Colonic mucosa (tissue), 4 donors: ENCODE data around the gene ATP6V1G3. TPM values are rescaled to one million over a fixed set of nuclear protein-coding genes. Genes with fewer than 3 reads are reported as not detected.
"Not testable (repeated sequence)": the region's sequence is repeated elsewhere in the genome, so short reads cannot be mapped to it uniquely, and the experiment has no call there.

Source experiments
- DNase-seq: peaks from one replicate; pipeline ENCODE4 v3.0.0-alpha.2; 2020
- H3K27ac ChIP-seq: fragments of 200-600 bp; one replicate; pipeline ENCODE4 v1.8.0; 2021
- H3K27me3 ChIP-seq: fragments of 200-600 bp; one replicate; pipeline ENCODE4 v1.8.0; 2021
- H3K36me3 ChIP-seq: fragments of 200-600 bp; one replicate; pipeline ENCODE4 v1.8.0; 2021
- H3K4me1 ChIP-seq: fragments of 200-600 bp; one replicate; pipeline ENCODE4 v1.8.0; 2021; ENCODE audit warnings: mild to moderate bottlenecking
- H3K4me3 ChIP-seq: fragments of 200-600 bp; one replicate; pipeline ENCODE4 v1.8.0; 2021
- H3K9ac ChIP-seq, 2 donors: one replicate each; pipeline ENCODE4 v1.7.0; 2013; ENCODE audit warnings: control low read depth in 2 of 2, low read depth in 2 of 2, low read length in 2 of 2
- H3K9me3 ChIP-seq: fragments of 200-600 bp; one replicate; pipeline ENCODE4 v1.8.0; 2021
- intact Hi-C: fragments of 100-400 bp; cut with DNase I; formaldehyde crosslinking; loops from one replicate; pipeline ENCODE4 v1.14.1; 2022
- total RNA-seq, 2 donors: library from RNA; stranded (reverse); fragmentation: NEBNext Ultra II Directional in 1 of 2; extraction: Animal tissue kit (Norgen Biotek cat#: 25700) in 1 of 2; gene quantifications; one replicate each; pipeline ENCODE4 v1.2.1, GENCODE V29; 2021
- TF ChIP-seq, protein P1 (sequence below): fragments of 200-600 bp; IDR thresholded peaks from one replicate; pipeline ENCODE4 v1.8.0; 2022; ENCODE audit warnings: antibody characterized with exemption, mild to moderate bottlenecking
- donor health status: healthy.
- donor health status: DM: no; HTN: no; CAD: no.
- donor health status: DM: no; HTN: no; CAD: no.

Gene ATP6V1G3, protein sequence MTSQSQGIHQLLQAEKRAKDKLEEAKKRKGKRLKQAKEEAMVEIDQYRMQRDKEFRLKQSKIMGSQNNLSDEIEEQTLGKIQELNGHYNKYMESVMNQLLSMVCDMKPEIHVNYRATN
- not detected for total RNA-seq

DNA sequence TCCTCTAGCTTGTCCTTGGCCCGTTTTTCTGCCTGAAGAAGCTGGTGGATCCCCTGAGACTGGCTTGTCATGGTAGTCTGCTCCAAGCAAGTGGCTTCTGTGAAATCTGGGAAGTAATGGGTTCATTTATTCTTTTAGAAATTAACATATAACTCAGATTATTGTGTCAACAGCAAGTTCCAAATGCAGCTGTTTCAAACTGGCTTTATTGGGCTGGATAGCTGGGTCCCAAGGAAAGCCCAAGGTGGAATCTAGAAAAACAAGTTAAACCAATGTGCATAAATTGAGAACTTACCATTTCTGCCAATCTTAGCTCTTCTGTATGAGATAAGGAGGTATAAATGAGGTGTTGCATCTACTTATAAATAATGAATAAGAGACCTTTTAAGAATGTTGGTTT, at the start of gene ATP6V1G3:
ATP6V1G3 (minus strand) TSS at position 101 of the 400 bp plus-strand sequence; CDS start at position 71, 30 bp downstream.
- Histone ChIP-seq H3K27me3 (no peaks in the 10 kb centered on the region), H3K4me3 (no peak within 1 kb of the TSS), H3K27ac (no peak within 1 kb of the TSS), H3K9me3 (no peaks in the 10 kb centered on the region), H3K36me3 (no peaks in the 10 kb centered on the region), H3K9ac (no peak within 1 kb of the TSS), H3K4me1 (no peaks in the 10 kb centered on the region)
- intact Hi-C loops, result no loop called here
- no peak for DNase-seq
- TF ChIP-seq, protein P1, sequence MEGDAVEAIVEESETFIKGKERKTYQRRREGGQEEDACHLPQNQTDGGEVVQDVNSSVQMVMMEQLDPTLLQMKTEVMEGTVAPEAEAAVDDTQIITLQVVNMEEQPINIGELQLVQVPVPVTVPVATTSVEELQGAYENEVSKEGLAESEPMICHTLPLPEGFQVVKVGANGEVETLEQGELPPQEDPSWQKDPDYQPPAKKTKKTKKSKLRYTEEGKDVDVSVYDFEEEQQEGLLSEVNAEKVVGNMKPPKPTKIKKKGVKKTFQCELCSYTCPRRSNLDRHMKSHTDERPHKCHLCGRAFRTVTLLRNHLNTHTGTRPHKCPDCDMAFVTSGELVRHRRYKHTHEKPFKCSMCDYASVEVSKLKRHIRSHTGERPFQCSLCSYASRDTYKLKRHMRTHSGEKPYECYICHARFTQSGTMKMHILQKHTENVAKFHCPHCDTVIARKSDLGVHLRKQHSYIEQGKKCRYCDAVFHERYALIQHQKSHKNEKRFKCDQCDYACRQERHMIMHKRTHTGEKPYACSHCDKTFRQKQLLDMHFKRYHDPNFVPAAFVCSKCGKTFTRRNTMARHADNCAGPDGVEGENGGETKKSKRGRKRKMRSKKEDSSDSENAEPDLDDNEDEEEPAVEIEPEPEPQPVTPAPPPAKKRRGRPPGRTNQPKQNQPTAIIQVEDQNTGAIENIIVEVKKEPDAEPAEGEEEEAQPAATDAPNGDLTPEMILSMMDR, result no peak

DNA sequence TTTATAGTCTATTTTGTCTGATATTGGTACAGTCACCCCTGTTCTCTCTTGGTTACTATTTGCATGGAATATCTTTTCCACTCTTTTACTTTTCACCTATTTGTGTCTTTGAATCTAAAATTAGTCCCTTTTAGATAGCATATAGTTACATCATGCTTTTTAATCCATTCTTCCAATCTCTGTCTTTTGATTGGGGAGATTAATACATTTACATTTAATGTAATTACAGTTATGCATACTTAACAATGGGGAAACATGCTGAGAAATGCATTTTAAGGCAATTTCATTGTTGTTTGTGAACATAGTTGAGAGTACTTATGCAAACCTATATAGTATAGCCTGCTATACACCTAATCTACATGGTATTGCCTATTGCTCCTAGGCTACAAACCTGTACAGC, 48.4 kb upstream of the ATP6V1G3 start:
- Histone ChIP-seq H3K9ac (no peak overlapping the region), H3K27ac (no peak overlapping the region), H3K4me3 (no peak overlapping the region), H3K4me1 (no peaks in the 10 kb centered on the region), H3K27me3 (no peaks in the 10 kb centered on the region), H3K9me3 (no peaks in the 10 kb centered on the region), H3K36me3 (no peaks in the 10 kb centered on the region)
- TF ChIP-seq, protein P1, result no peak
- no peak for DNase-seq
- intact Hi-C loops, result no loop called here

DNA sequence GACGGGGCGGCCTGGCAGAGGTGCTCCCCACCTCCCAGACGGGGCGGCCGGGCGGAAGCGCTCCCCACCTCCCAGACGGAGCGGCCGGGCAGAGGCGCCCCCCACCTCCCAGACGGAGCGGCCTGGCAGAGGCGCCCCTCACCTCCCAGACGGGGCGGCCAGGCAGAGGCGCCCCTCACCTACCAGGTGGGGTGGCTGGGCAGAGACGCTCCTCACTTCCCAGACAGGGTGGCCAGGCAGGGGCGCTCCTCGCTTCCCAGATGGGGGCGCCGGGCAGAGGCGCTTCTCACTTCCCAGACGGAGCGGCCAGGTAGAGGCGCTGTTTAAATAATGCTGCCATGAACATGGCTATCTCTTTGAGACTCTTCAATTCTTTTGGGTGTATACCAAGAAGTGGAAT, 43.7 kb upstream of the ATP6V1G3 start:
- Histone ChIP-seq H3K36me3 (no peaks in the 10 kb centered on the region), H3K27me3 (no peaks in the 10 kb centered on the region), H3K4me1 (no peaks in the 10 kb centered on the region), H3K27ac (no peak overlapping the region), H3K9ac (no peak overlapping the region), H3K4me3 (no peak overlapping the region), H3K9me3 (no peaks in the 10 kb centered on the region)
- intact Hi-C loops, result no loop called here
- TF ChIP-seq, protein P1, result no peak
- DNase-seq, result no peak

DNA sequence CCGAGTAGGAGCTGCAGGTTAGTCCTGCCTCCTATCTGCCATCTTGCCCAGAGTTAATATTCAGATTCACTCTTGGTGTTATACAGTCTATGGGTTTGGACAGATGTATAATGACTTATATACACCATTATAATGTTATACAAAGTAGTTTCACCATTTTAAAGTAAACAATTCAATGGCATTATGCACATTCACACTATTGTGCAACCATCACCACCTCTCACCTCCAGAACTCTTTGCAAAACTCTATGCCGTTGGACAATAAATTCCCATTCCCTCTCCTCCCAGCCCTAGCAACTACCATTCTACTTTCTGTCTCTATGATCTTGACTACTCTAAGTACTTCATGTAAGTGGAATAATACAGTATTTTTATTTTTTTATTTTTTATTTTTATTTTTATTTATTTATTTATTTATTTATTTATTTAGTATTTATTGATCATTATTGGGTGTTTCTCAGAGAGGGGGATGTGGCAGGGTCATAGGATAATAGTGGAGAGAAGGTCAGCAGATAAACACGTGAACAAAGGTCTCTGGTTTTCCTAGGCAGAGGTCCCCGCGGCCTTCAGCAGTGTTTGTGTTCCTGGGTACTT, 42.8 kb upstream of the ATP6V1G3 start:
- H3K27me3 ChIP-seq, intact Hi-C loops, H3K4me1 ChIP-seq: not testable (repeated sequence)

DNA sequence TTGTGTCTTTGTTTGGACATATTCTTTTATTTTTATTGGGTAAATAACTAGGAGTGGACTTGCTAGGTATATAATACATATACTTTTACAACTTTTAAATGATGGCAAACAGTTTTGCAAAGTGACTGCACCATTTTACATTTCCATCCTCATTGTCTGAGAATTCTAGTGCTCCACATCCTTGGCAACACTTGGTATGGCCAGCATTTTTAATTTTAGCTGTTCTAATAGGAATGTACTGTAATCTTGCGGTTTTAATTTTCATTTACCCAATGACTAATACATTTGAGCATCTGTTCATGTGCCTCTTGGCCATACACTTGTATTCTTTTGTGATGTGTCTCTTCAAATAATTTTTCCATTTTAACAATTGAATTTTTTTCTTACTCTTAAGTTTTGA, 37.0 kb upstream of the ATP6V1G3 start:
- intact Hi-C loops, result no loop called here
- TF ChIP-seq, protein P1, result no peak
- H3K9ac ChIP-seq, result no peak overlapping the region
- no peak overlapping the region for H3K27ac ChIP-seq
- H3K4me3 ChIP-seq, result no peak overlapping the region
- no peaks in the 10 kb centered on the region for H3K9me3 ChIP-seq
- H3K4me1 ChIP-seq, result no peaks in the 10 kb centered on the region
- H3K36me3 ChIP-seq, result no peaks in the 10 kb centered on the region
- no peak for DNase-seq
- no peaks in the 10 kb centered on the region for H3K27me3 ChIP-seq

More for the DNA sequence above, 42.8 kb upstream of the ATP6V1G3 start:
- not testable (repeated sequence) for H3K27ac ChIP-seq, H3K9ac ChIP-seq, H3K9me3 ChIP-seq, H3K4me3 ChIP-seq, DNase-seq, H3K36me3 ChIP-seq
